ENCODE measurements around the gene ACP6. TPM values are rescaled to one million over a fixed set of nuclear protein-coding genes. Genes with fewer than 3 reads are reported as not detected.

Gene ACP6
- total and polyA plus RNA-seq, 4 donors, result 9.6 to 25.3 (median 15.6) TPM

- WGBS, 2 donors, result 87 to 94% methylated on average over 1 of the region's 1 CpG
- no peak for ATAC-seq (ENCODE audit: insufficient read depth, low FRiP score)
- Histone ChIP-seq H3K9me3 (ENCODE audit: control insufficient read depth in 4 of 4, insufficient read depth in 3 of 4, low read length in 3 of 4) (peaks cover 0 to 1% (median 0%) of the 10 kb centered on the region in 4 donors), H3K4me3 (no peak overlapping the region), H3K36me3 (ENCODE audit: control insufficient read depth in 4 of 4, insufficient read depth in 4 of 4, low read length in 4 of 4) (no peaks in the 10 kb centered on the region), H3K9ac (ENCODE audit: insufficient read depth in 1 of 2, low read length in 2 of 2) (no peak overlapping the region), H3K27me3 (ENCODE audit: control insufficient read depth in 3 of 3, insufficient read depth in 3 of 3, low read length in 2 of 3) (no peaks in the 10 kb centered on the region), H3K4me1 (ENCODE audit: control insufficient read depth in 5 of 5, insufficient read depth in 5 of 5, low read length in 5 of 5) (peaks cover 0 to 16% (median 4%) of the 10 kb centered on the region in 5 donors), H3K27ac (ENCODE audit: low read depth in 1 of 2, low read length in 1 of 2) (no peak overlapping the region)
- DNase-seq, result no peak
- TF ChIP-seq CTCF (IDR thresholded peaks at IDR 0.05; ENCODE audit: control extremely low read depth, extremely low read depth), result no peak
Measured at GRCh38 chr1:147597010-147597409, 73.3 kb downstream of the ACP6 start.

Small RNAs within 50 kb of the gene (small RNA-seq; reads per million reads assigned to genes)
- gene RN7SL261P (ENCODE audit: low replicate concordance), result not detected

Other genes with a start within 250 kb of the ACP6 start
- gene BCL9, start 129.0 kb downstream of the ACP6 start, total RNA-seq, result 10 to 100 TPM; 14.7 to 19.5 TPM
- 1 to 10 TPM; 3.2 to 7.4 TPM for gene BCL9, start 129.0 kb downstream of the ACP6 start, polyA plus RNA-seq
- gene GJA5, start 90.1 kb upstream of the ACP6 start, total RNA-seq, result 10 to 100 TPM; 25.9 to 38.3 TPM
- gene GJA5, start 90.1 kb upstream of the ACP6 start, polyA plus RNA-seq, result 10 to 100 TPM in 1 of 2 donors, 1 to 10 TPM in 1; 7.7 to 11.1 TPM
- not detected for gene GJA8, start 232.3 kb upstream of the ACP6 start, total RNA-seq
- not detected for gene GJA8, start 232.3 kb upstream of the ACP6 start, polyA plus RNA-seq

All from lung (tissue), 13 donors.